Gastroesophageal sphincter (tissue), 4 donors: ENCODE data around the gene ANGPT4. TPM values are rescaled to one million over a fixed set of nuclear protein-coding genes. Genes with fewer than 3 reads are reported as not detected.

Source experiments
- ATAC-seq: fragments of 150-250 bp; one replicate; pipeline ENCODE4 v1.9.1; 2016; ENCODE audit warnings: mild to moderate bottlenecking, moderate library complexity
- H3K27ac ChIP-seq, 4 donors: fragments of 200-600 bp; sonication (generic) in 3 of 4; 1 replicate in 3 of 4; 2 replicates in 1 of 4; pipeline ENCODE4 v1.5.1; 2016 to 2019
- H3K27me3 ChIP-seq: fragments of 200-600 bp; sonication (generic); one replicate; pipeline ENCODE4 v1.5.1; 2019
- H3K36me3 ChIP-seq, 2 donors: fragments of 200-600 bp; sonication (generic); one replicate each; pipeline ENCODE4 v1.5.1; 2019; ENCODE audit warnings: control low read depth in 1 of 2
- H3K4me1 ChIP-seq, 3 donors: fragments of 200-600 bp; sonication (generic); 1 replicate in 2 of 3; 2 replicates in 1 of 3; pipeline ENCODE4 v1.5.1; 2016 to 2019; ENCODE audit warnings: control low read depth in 2 of 3
- H3K4me3 ChIP-seq, 2 donors: fragments of 200-600 bp; sonication (generic); one replicate each; pipeline ENCODE4 v1.5.1; 2019; ENCODE audit warnings: mild to moderate bottlenecking in 1 of 2, moderate library complexity in 1 of 2
- H3K9me3 ChIP-seq, 3 donors: fragments of 200-600 bp; sonication (generic); one replicate each; pipeline ENCODE4 v1.5.1; 2017 to 2019; ENCODE audit warnings: control low read depth in 2 of 3
- CTCF ChIP-seq, 4 experiments: fragments of 200-600 bp in 2 of 4; fragments of 450-650 bp in 2 of 4; sonication (generic) in 1 of 4; IDR thresholded peaks; one replicate each; pipeline ENCODE4 v1.5.1; 2017 to 2019; ENCODE audit warnings: antibody characterized with exemption in 4 of 4, mild to moderate bottlenecking in 2 of 4, moderate library complexity in 2 of 4
- EP300 ChIP-seq: sonication (generic); formaldehyde crosslinking; IDR thresholded peaks from one replicate; pipeline ENCODE4 v1.6.1; 2017; ENCODE audit warnings: antibody characterized with exemption, mild to moderate bottlenecking
- POLR2A ChIP-seq, 2 donors: fragments of 450-650 bp; IDR thresholded peaks; one replicate each; pipeline ENCODE4 v1.6.1; 2017; ENCODE audit warnings: antibody characterized with exemption in 2 of 2, mild to moderate bottlenecking in 2 of 2, moderate library complexity in 1 of 2
- POLR2AphosphoS5 ChIP-seq: sonication (generic); formaldehyde crosslinking; IDR thresholded peaks from one replicate; pipeline ENCODE4 v1.6.1; 2017; ENCODE audit warnings: antibody characterized with exemption
- whole genome bisulfite sequencing, 2 donors: methylation state at CpG; one replicate each; pipeline ENCODE4 v1.1.5; 2018; ENCODE audit warnings: low coverage in 1 of 2; 5-methylcytosine and 5-hydroxymethylcytosine counted together
- total RNA-seq, 4 donors: library from RNA; depleted of rRNA; stranded (reverse); fragments of >200 nt; gene quantifications; one replicate each; pipeline ENCODE4 v1.1.0, GENCODE V29; 2016

The ANGPT4 gene
- total RNA-seq, 4 donors from 2014 or later: 0.13 to 0.58 (median 0.15) TPM; not detected in 1

GRCh38 chr20:921068-921467 is 4.9 kb upstream of the ANGPT4 start:
- H3K27ac ChIP-seq: no peak overlapping the region
- TF ChIP-seq CTCF (IDR thresholded peaks at IDR 0.05) (no peak), EP300 (no peak), POLR2AphosphoS5 (no peak), POLR2A (IDR thresholded peaks at IDR 0.05) (no peak)

GRCh38 chr20:920311-920710 is 4.2 kb upstream of the ANGPT4 start:
- no peak for TF ChIP-seq POLR2A (IDR thresholded peaks at IDR 0.05)
- TF ChIP-seq POLR2AphosphoS5: no peak
- TF ChIP-seq EP300: no peak
- no peak for TF ChIP-seq CTCF (IDR thresholded peaks at IDR 0.05)
- ATAC-seq: no peak
- H3K36me3 ChIP-seq: no peaks in the 10 kb centered on the region
- no peaks in the 10 kb centered on the region for H3K4me1 ChIP-seq
- 50 to 60% methylated on average over 1 to 2 of the region's 4 CpGs for WGBS, 2 donors
- H3K4me3 ChIP-seq: no peak overlapping the region
- no peaks in the 10 kb centered on the region for H3K9me3 ChIP-seq
- no peak overlapping the region for H3K27ac ChIP-seq
- H3K27me3 ChIP-seq: peaks cover 42% of the 10 kb centered on the region

More at GRCh38 chr20:921068-921467, 4.9 kb upstream of the ANGPT4 start:
- Histone ChIP-seq H3K27me3 (peaks cover 38% of the 10 kb centered on the region), H3K9me3 (no peaks in the 10 kb centered on the region), H3K4me3 (no peak overlapping the region), H3K4me1 (no peaks in the 10 kb centered on the region), H3K36me3 (no peaks in the 10 kb centered on the region)
- WGBS, 2 donors: 80 to 95% methylated on average over 2 to 3 of the region's 5 CpGs
- no peak for ATAC-seq

GRCh38 chr20:919491-919916 is 3.4 kb upstream of the ANGPT4 start:
- TF ChIP-seq CTCF (IDR thresholded peaks at IDR 0.05) (no peak), EP300 (no peak), POLR2AphosphoS5 (no peak), POLR2A (IDR thresholded peaks at IDR 0.05) (no peak)
- no peaks in the 10 kb centered on the region for H3K9me3 ChIP-seq
- H3K27ac ChIP-seq: no peak overlapping the region
- H3K4me1 ChIP-seq: no peaks in the 10 kb centered on the region
- H3K36me3 ChIP-seq: no peaks in the 10 kb centered on the region
- no peak overlapping the region for H3K4me3 ChIP-seq
- ATAC-seq: no peak
- 59 to 63% methylated on average over 2 to 4 of the region's 5 CpGs for WGBS, 2 donors
- peaks cover 42% of the 10 kb centered on the region for H3K27me3 ChIP-seq

GRCh38 chr20:917416-917815 is 1.3 kb upstream of the ANGPT4 start:
- no peaks in the 10 kb centered on the region for H3K36me3 ChIP-seq
- TF ChIP-seq POLR2AphosphoS5 (no peak), CTCF (IDR thresholded peaks at IDR 0.05) (no peak), POLR2A (IDR thresholded peaks at IDR 0.05) (no peak), EP300 (no peak)
- peaks cover 60% of the 10 kb centered on the region for H3K27me3 ChIP-seq
- no peak overlapping the region for H3K27ac ChIP-seq
- H3K9me3 ChIP-seq: no peaks in the 10 kb centered on the region
- H3K4me1 ChIP-seq: no peaks in the 10 kb centered on the region
- 40 to 77% methylated on average over 1 to 3 of the region's 4 CpGs for WGBS, 2 donors
- no peak for ATAC-seq
- H3K4me3 ChIP-seq: no peak overlapping the region

- peaks cover 65% of the 10 kb centered on the region for H3K27me3 ChIP-seq
- H3K4me3 ChIP-seq: no peak overlapping the region
- WGBS, 2 donors: 0 to 30% methylated on average over 1 to 2 of the region's 5 CpGs
- TF ChIP-seq CTCF (IDR thresholded peaks at IDR 0.05) (no peak), EP300 (no peak), POLR2AphosphoS5 (no peak), POLR2A (IDR thresholded peaks at IDR 0.05) (no peak)
- no peak for ATAC-seq
- H3K27ac ChIP-seq: no peak overlapping the region
- no peaks in the 10 kb centered on the region for H3K9me3 ChIP-seq
- H3K4me1 ChIP-seq: no peaks in the 10 kb centered on the region
- no peaks in the 10 kb centered on the region for H3K36me3 ChIP-seq
These were observed 691 bp upstream of the ANGPT4 start for GRCh38 chr20:916825-917224.
